ENCODE data around the gene KRTAP9-6. TPM values are rescaled to one million over a fixed set of nuclear protein-coding genes. Genes with fewer than 3 reads are reported as not detected.
A peak's percentile ranks its signal among the peaks of the same experiment; 100 is the strongest.
"Not testable (repeated sequence)": the region's sequence is repeated elsewhere in the genome, so short reads cannot be mapped to it uniquely, and the experiment has no call there.

The KRTAP9-6 gene
- not detected for polyA plus RNA-seq (2013, experiment 1 of 2; ENCODE audit: insufficient read length)
- not detected for polyA plus RNA-seq (2013, experiment 2 of 2; ENCODE audit: insufficient read length)

- DNase-seq = no peak
Measured at GRCh38 chr17:41265078-41265477, at the start of gene KRTAP9-6. TSS of gene KRTAP9-6 (plus strand) at chr17:41265378. CDS start at chr17:41265378, 0 bp downstream.

GRCh38 chr17:41215681-41216080 lies 49.5 kb upstream of the KRTAP9-6 start:
- DNase-seq = no peak

GRCh38 chr17:41223821-41224220 lies 41.4 kb upstream of the KRTAP9-6 start:
- DNase-seq = peak; percentile 17

- DNase-seq = no peak
Measured at GRCh38 chr17:41226051-41226450, 39.1 kb upstream of the KRTAP9-6 start.

- DNase-seq = not testable (repeated sequence)
Measured at GRCh38 chr17:41226598-41227095, 38.5 kb upstream of the KRTAP9-6 start, which contains the start of gene KRTAP9-2. TSS of gene KRTAP9-2 (plus strand) at chr17:41226648. CDS start at chr17:41226655, 7 bp downstream.

GRCh38 chr17:41230094-41230493 lies 35.1 kb upstream of the KRTAP9-6 start:
- no peak for DNase-seq

- DNase-seq = no peak
Measured at GRCh38 chr17:41231731-41232130, 33.4 kb upstream of the KRTAP9-6 start.

- DNase-seq = not testable (repeated sequence)
Measured at GRCh38 chr17:41232399-41233105, 32.6 kb upstream of the KRTAP9-6 start, which contains the start of gene KRTAP9-3. TSS of gene KRTAP9-3 (plus strand) at chr17:41232449. CDS start at chr17:41232502, 53 bp downstream.

GRCh38 chr17:41237116-41237515 lies 28.1 kb upstream of the KRTAP9-6 start:
- DNase-seq = not testable (repeated sequence)

GRCh38 chr17:41237949-41238437 lies 27.2 kb upstream of the KRTAP9-6 start, which contains the start of gene KRTAP9-8:
TSS of gene KRTAP9-8 (plus strand) at chr17:41237999. CDS start at chr17:41238052, 53 bp downstream.
- not testable (repeated sequence) for DNase-seq

- DNase-seq = not testable (repeated sequence)
Measured at GRCh38 chr17:41246995-41247787, 18.0 kb upstream of the KRTAP9-6 start.

GRCh38 chr17:41249637-41250240 lies 15.4 kb upstream of the KRTAP9-6 start, which contains the start of gene KRTAP9-4:
TSS of gene KRTAP9-4 (plus strand) at chr17:41249687. CDS start at chr17:41249721, 34 bp downstream.
- DNase-seq = not testable (repeated sequence)

GRCh38 chr17:41251261-41251660 lies 13.9 kb upstream of the KRTAP9-6 start:
- no peak for DNase-seq

- DNase-seq = peak; percentile 46
Measured at GRCh38 chr17:41254861-41255260, 10.3 kb upstream of the KRTAP9-6 start.

GRCh38 chr17:41255381-41256290 lies 9.5 kb upstream of the KRTAP9-6 start, which contains the start of gene KRTAP9-9:
TSS of gene KRTAP9-9 (plus strand) at chr17:41255384.
- peak; percentile 80 for DNase-seq

GRCh38 chr17:41256291-41256685 lies 8.9 kb upstream of the KRTAP9-6 start:
- peak; percentile 86 for DNase-seq

- DNase-seq = no peak
Measured at GRCh38 chr17:41258406-41258805, 6.8 kb upstream of the KRTAP9-6 start.

GRCh38 chr17:41263212-41263611 lies 2.0 kb upstream of the KRTAP9-6 start:
- no peak for DNase-seq

GRCh38 chr17:41264599-41264998 lies 579 bp upstream of the KRTAP9-6 start:
- no peak for DNase-seq

GRCh38 chr17:41267711-41268110 lies 2.5 kb downstream of the KRTAP9-6 start:
- DNase-seq = no peak

GRCh38 chr17:41271323-41271722 lies 6.1 kb downstream of the KRTAP9-6 start:
- DNase-seq = not testable (repeated sequence)
